ENCODE data around the gene IGF2BP2. TPM values are rescaled to one million over a fixed set of nuclear protein-coding genes. Genes with fewer than 3 reads are reported as not detected.
A peak's percentile ranks its signal among the peaks of the same experiment; 100 is the strongest.
"Not testable (repeated sequence)": the region's sequence is repeated elsewhere in the genome, so short reads cannot be mapped to it uniquely, and the experiment has no call there.

IGF2BP2 gene
- total RNA-seq, 4 donors from 2014 or later: 12.4 to 45.7 (median 15.9) TPM

GRCh38 chr3:185678027-185678426 is 146.8 kb downstream of the IGF2BP2 start:
- H3K4me1 ChIP-seq: no peaks in the 10 kb centered on the region
- no peak overlapping the region for H3K27ac ChIP-seq
- TF ChIP-seq, protein P1, sequence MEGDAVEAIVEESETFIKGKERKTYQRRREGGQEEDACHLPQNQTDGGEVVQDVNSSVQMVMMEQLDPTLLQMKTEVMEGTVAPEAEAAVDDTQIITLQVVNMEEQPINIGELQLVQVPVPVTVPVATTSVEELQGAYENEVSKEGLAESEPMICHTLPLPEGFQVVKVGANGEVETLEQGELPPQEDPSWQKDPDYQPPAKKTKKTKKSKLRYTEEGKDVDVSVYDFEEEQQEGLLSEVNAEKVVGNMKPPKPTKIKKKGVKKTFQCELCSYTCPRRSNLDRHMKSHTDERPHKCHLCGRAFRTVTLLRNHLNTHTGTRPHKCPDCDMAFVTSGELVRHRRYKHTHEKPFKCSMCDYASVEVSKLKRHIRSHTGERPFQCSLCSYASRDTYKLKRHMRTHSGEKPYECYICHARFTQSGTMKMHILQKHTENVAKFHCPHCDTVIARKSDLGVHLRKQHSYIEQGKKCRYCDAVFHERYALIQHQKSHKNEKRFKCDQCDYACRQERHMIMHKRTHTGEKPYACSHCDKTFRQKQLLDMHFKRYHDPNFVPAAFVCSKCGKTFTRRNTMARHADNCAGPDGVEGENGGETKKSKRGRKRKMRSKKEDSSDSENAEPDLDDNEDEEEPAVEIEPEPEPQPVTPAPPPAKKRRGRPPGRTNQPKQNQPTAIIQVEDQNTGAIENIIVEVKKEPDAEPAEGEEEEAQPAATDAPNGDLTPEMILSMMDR (IDR thresholded peaks at IDR 0.05): no peak
- no peak for TF ChIP-seq POLR2A (IDR thresholded peaks at IDR 0.05)
- WGBS, 2 donors: 50 to 100% methylated on average over 1 of the region's 1 CpG
- intact Hi-C loops (cut with DNase I): loop anchor here (10.0 kb wide), 1 partner anchor 87 kb away; no protein-coding TSS in a partner anchor
- no peaks in the 10 kb centered on the region for H3K9me3 ChIP-seq
- no peak for DNase-seq
- no peak overlapping the region for H3K4me3 ChIP-seq (replicated peaks in 1 of 3)
- no peaks in the 10 kb centered on the region for H3K27me3 ChIP-seq
- H3K36me3 ChIP-seq: peaks cover 0 to 5% of the 10 kb centered on the region in 2 donors

DNA sequence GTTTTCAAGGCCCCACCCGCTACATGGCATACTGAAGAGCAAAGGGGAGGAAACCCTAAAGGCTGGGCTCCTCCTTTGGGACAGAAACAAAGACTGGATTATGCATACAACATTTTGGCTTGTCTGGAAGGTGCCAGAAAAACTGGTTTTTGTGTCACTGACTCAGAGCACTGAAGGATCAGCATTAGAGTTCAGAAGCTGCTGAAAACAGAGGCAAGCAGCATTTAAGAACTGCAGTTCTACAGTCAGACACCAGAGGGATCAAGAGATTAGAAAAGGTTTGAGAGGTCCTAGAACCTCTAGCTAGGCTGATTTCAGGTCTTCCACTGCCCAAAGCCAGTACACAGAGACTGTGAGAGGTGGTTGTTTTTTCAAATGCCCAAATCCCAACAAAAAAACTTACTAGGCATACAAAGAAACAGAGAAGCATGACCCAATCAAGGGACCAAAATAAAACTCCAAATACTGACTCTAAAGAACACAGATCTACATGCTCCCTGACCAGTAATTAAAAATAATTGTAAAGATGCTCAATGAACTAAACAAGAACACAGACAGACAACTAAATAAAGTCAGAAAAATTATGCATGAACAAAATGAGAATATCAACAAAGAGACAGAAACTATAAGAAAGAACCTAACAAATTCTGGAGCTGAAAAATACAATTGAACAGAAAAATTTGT is 147.6 kb downstream of the IGF2BP2 start:
- intact Hi-C loops (cut with DNase I): loop anchor here (10.0 kb wide), 1 partner anchor 88 kb away; no protein-coding TSS in a partner anchor
- no peaks in the 10 kb centered on the region for H3K9me3 ChIP-seq
- H3K27ac ChIP-seq: no peak overlapping the region
- no peak for DNase-seq
- H3K4me1 ChIP-seq: no peaks in the 10 kb centered on the region
- H3K4me3 ChIP-seq (replicated peaks in 1 of 3): no peak overlapping the region
- H3K27me3 ChIP-seq: no peaks in the 10 kb centered on the region
- TF ChIP-seq, protein P1 (IDR thresholded peaks at IDR 0.05): peak in 5 of 6 experiments; percentile 13 to 70 (median 68)
- no peak for TF ChIP-seq POLR2A (IDR thresholded peaks at IDR 0.05)
- peaks cover 0 to 9% of the 10 kb centered on the region in 2 donors for H3K36me3 ChIP-seq
- 94% methylated on average over 1 of the region's 1 CpG for WGBS, 2 donors

DNA sequence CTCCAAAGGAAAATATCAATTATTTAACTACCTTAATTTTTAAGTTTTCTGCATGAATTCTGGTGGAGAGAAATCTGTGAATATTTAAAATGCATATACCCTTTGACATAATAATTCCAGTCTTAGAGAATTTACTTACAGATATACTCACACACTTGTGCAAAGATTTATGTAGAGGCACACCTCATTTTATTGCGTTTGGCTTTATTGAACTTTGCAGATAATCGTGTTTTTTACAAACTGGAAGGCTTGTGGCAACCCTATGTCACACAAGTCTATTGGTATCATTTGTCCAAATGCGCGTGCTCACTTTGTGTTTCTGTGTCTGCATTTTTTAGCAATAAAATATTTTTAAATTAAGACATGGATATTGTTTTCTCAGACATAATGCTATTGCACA is 157.3 kb downstream of the IGF2BP2 start:
- Histone ChIP-seq H3K4me3 (replicated peaks in 1 of 3) (no peak overlapping the region), H3K27me3 (no peaks in the 10 kb centered on the region), H3K9me3 (no peaks in the 10 kb centered on the region), H3K27ac (no peak overlapping the region), H3K36me3 (peaks cover 0 to 5% of the 10 kb centered on the region in 2 donors), H3K4me1 (no peaks in the 10 kb centered on the region)
- DNase-seq: no peak
- intact Hi-C loops (cut with DNase I): no loop called here
- WGBS, 2 donors: 95 to 96% methylated on average over 4 of the region's 4 CpGs
- TF ChIP-seq, protein P1 (IDR thresholded peaks at IDR 0.05): no peak
- no peak for TF ChIP-seq POLR2A (IDR thresholded peaks at IDR 0.05)

DNA sequence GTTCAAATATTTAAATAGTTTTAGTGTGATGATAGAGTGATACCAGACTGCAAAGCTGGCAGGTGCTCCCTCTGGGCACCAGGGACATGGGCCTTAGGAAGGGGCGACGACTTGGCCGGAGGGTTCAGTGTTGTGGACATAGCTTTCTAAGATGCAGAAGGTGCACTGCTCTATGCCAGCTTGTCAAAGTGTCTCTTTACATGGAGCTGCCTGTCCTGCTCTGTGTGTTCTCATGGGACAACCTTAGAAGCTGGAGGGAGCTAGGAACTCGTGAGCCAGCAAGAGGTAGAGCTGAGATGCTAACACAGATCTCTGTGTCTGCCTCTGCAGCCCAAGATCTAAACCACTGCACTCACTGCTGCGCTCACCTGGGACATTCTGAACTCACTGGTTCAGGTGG is 160.9 kb downstream of the IGF2BP2 start:
- no peaks in the 10 kb centered on the region for H3K27me3 ChIP-seq
- H3K9me3 ChIP-seq: no peaks in the 10 kb centered on the region
- H3K36me3 ChIP-seq: no peaks in the 10 kb centered on the region
- no peak for TF ChIP-seq POLR2A (IDR thresholded peaks at IDR 0.05)
- peaks cover 0 to 15% of the 10 kb centered on the region in 2 donors for H3K4me1 ChIP-seq
- no peak overlapping the region for H3K27ac ChIP-seq
- no peak overlapping the region for H3K4me3 ChIP-seq (replicated peaks in 1 of 3)
- WGBS, 2 donors: 98 to 100% methylated on average over 5 of the region's 5 CpGs
- DNase-seq: no peak
- intact Hi-C loops (cut with DNase I): no loop called here

GRCh38 chr3:185661772-185662171 is 163.1 kb downstream of the IGF2BP2 start:
- TF ChIP-seq, protein P1 (IDR thresholded peaks at IDR 0.05): no peak
- no peak for TF ChIP-seq POLR2A (IDR thresholded peaks at IDR 0.05)

GRCh38 chr3:185661296-185661695 is 163.5 kb downstream of the IGF2BP2 start:
- H3K36me3 ChIP-seq; H3K9me3 ChIP-seq; H3K27me3 ChIP-seq; H3K4me3 ChIP-seq (replicated peaks in 1 of 3); H3K27ac ChIP-seq; DNase-seq; intact Hi-C loops (cut with DNase I): not testable (repeated sequence)
- H3K4me1 ChIP-seq: peaks cover 0 to 15% of the 10 kb centered on the region in 2 donors
- 94 to 96% methylated on average over 10 of the region's 10 CpGs for WGBS, 2 donors

More at GRCh38 chr3:185661772-185662171, 163.1 kb downstream of the IGF2BP2 start:
- no peaks in the 10 kb centered on the region for H3K9me3 ChIP-seq
- no peak overlapping the region for H3K4me3 ChIP-seq (replicated peaks in 1 of 3)
- 88 to 91% methylated on average over 4 of the region's 4 CpGs for WGBS, 2 donors
- H3K4me1 ChIP-seq: peaks cover 0 to 15% of the 10 kb centered on the region in 2 donors
- no peak overlapping the region for H3K27ac ChIP-seq
- H3K36me3 ChIP-seq: no peaks in the 10 kb centered on the region
- DNase-seq: no peak
- intact Hi-C loops (cut with DNase I): no loop called here
- no peaks in the 10 kb centered on the region for H3K27me3 ChIP-seq
